Hematopoietic multipotent progenitor cell treated with erythropoietin and hydrocortisone succinate and interleukin-3 and kit ligand, for 6 days (in vitro differentiated cells): ENCODE measurements around the gene UCP3.

Source experiments
- DNase-seq: peaks from one replicate; pipeline ENCODE4 v3.0.0-alpha.2; 2015

The UCP3 gene

GRCh38 chr11:73976451-73977151 lies 32.3 kb downstream of the UCP3 start:
- DNase-seq: no peak

- DNase-seq: no peak
Observed at GRCh38 chr11:73975479-73975757, 33.5 kb downstream of the UCP3 start.

DNA sequence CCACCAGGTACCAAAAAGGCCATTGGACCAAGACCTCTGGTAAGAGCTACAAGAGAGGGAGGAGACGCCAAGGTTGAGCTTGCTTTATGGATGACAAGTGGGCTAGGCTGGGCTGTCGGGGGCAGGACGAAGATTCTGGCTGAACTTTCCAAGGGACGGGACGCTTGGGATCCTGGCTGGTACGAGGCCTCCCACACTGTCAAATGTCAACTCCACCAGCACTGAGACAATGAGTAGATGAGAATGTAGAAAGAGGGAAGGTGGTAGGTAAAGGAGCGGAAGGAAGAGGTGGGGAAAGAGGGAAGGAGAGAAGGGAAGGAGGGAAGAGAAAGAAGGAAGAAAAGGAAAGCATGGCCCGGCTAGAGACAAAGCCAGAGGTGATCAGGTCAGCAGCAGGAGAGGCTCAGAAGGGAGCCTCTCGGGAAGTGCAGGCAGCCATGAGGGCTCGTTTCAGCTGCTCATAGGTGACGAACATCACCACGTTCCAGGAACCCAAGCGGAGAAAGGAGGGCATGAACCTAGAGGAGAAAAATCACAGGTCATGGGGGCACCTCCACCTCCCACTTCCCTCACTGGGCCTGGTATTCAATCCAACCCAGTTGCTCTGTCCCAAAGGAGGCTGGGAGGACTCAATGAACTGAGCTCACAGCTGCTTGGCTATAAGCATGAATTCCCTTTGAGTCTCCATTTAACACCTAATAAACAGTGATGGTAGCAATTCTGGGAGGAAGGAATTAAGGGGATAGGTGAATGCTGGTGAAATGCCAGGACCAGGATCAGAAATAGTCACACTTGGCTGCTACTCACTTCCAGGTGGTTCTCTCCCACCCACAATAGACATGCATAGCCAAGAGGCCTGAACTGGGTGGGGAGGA lies 34.0 kb downstream of the UCP3 start:
- no peak for DNase-seq

DNA sequence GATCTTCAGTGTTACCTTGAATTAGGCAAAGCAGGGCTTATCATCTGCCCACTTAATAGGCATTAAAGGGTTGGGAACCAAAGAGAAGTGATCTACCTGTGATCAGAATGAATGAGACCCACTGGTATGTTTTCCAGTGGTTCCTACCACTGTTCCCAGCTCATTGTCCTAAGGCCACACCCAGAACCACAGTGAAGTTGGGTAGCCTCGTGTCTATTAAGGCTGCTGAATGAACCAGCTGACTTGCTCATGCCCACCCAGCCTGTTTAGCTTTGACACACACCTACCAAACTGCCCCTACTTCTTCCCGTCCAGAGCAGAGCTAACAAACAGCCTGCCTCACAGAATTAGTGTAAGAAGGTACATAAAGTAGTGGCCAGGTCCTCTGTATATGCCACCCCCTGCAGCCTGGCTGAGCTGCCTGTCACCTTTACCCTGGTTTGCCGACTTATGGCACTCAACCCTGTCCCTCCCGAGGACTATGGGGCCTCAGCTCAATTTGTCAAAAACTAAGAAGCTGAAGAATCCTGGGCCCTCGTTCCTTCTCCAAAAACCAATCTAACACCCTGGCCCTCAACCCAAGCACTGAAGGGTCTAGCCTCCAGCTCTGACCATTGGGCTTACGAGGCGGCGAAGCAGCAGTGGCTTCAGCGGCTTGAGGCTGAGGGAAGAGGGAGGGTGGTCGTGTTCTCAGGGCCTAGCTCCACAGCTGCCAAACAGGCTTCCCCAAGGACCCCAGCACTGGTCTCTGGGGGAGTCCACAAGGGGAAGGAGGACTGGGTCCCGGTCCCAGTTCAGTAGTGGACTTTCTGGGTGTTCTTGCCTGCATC lies 36.0 kb downstream of the UCP3 start:
- peak; percentile 44 for DNase-seq

- DNase-seq: no peak
Observed at GRCh38 chr11:73972187-73972586, 36.7 kb downstream of the UCP3 start.

- peak; percentile 50 for DNase-seq
Observed at GRCh38 chr11:73971175-73971719, 37.6 kb downstream of the UCP3 start.

GRCh38 chr11:73969991-73970800 lies 38.7 kb downstream of the UCP3 start:
- DNase-seq: peak; percentile 89

DNA sequence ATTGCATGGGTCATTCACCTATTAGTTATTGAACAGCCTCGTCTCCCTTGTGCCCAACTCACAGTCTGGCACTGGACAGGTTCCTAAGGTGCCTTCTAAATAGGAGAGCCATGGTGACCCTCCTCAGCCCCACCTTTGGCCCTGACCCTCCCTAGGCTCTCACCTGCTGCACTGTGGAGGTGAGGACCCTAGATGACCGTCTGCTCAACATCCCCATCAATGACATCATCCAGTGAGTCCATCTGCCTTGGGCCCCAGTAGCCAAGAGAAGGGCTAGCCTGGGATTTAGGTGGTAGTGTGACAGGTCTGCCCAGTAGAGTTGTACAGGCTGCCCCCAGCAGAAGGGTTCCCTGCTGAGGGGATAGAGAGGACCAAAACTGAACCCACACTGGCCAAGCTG lies 39.8 kb downstream of the UCP3 start:
- no peak for DNase-seq

DNA sequence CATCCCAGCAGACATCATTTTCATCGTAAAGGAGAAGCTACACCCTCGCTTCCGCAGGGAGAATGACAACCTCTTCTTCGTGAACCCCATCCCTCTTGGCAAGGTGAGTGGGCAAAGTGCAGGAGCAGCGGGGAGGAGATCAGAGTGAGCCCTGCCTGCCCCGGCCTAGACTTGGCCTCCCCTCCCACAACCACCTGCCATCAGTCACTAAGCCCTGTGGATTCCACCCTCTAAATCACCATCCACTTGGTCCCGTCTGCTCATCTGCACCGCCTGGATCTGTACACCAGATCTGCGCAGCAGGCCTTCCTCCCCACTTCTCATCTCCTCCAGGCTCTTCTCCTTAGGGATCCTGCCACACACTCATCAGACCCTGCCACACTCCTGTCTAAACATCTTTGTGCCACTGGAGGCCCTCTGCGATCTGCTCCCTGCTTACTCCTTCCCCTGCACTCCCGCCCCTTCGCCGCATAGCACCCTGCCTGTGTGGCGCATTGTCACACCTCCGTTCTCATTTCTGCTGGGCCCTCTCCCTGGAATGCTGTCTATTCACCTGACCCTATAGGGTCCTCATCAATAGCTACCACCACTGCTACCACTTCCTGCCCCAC lies 40.4 kb downstream of the UCP3 start:
- no peak for DNase-seq

GRCh38 chr11:73965764-73966121 lies 43.1 kb downstream of the UCP3 start:
- DNase-seq: no peak

GRCh38 chr11:73965076-73965763 lies 43.7 kb downstream of the UCP3 start:
- no peak for DNase-seq

DNA sequence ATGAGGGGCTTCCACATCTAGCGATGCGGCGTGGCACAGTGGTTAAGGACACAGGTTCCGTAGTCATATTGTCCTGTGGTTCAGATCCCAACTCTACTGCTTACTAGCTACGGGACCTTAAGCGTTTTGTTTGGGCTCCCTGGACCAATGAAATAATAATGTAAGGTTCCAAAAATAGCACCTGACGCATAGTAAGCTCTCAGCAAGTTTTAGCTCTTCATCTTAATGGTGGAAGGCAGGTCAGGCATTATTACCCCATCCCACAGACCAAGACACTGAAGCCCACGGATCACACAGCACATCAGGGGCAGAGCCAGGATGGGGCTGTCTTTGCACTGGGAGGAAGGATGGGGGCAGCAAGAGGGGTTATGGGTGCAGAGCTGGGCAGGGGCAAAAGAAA lies 45.0 kb downstream of the UCP3 start:
- no peak for DNase-seq

GRCh38 chr11:73962101-73962705 lies 46.7 kb downstream of the UCP3 start:
- DNase-seq: no peak

DNA sequence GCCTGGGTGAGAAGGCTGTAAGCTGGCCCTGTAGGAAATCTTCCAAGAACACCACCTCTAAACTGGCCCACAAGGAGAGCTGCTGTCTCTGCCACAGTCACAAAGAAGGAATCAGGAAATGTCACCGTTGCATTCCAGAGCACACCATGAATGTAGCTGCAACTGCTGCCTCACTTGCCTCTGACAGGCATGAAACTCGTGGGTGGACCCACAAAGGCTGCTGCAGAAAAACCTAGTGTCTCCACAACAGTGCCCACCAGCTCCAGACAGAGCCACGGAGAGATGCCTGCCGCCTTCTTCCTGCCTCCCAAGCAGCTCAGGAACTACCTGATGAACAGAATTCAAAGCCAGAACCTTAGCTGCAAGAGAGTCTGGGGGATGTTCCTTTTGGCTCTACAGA lies 47.6 kb downstream of the UCP3 start:
- no peak for DNase-seq

GRCh38 chr11:73958521-73959141 lies 50.3 kb downstream of the UCP3 start:
- DNase-seq: no peak

DNA sequence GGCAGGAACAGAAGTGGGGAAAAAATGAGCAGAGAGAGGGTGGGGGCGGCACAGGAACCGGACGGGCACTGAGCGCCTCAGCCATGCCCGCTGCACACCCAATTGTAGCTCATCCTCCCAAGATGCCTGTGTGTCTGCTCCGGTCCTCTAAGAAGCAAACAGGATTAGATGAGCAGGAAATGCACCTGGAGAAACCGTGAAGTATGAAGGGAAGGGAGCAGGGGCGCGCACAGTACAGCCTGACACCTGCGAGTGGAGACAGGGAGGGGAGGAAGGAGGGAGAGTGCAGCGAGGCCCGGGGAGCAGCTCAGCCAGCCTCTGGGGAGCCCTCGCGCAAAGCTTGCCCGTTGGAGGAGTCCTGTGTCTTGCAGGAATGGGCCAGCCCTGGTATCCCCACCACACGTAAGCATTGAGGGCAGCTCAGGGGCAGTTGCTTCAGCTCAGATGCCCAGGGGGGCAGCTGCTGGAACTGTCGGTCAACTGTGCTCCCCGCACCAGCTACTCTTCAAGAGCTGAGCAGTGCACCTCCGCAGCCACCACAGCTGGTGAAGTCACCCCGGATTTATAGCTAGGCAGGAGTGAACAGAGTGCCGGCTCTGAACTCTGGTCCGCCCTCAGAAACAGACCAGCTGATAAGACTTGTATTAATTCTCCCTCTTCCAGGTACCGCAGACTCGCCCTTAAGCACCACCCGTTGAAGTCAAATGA lies 51.1 kb downstream of the UCP3 start:
- no peak for DNase-seq

DNA sequence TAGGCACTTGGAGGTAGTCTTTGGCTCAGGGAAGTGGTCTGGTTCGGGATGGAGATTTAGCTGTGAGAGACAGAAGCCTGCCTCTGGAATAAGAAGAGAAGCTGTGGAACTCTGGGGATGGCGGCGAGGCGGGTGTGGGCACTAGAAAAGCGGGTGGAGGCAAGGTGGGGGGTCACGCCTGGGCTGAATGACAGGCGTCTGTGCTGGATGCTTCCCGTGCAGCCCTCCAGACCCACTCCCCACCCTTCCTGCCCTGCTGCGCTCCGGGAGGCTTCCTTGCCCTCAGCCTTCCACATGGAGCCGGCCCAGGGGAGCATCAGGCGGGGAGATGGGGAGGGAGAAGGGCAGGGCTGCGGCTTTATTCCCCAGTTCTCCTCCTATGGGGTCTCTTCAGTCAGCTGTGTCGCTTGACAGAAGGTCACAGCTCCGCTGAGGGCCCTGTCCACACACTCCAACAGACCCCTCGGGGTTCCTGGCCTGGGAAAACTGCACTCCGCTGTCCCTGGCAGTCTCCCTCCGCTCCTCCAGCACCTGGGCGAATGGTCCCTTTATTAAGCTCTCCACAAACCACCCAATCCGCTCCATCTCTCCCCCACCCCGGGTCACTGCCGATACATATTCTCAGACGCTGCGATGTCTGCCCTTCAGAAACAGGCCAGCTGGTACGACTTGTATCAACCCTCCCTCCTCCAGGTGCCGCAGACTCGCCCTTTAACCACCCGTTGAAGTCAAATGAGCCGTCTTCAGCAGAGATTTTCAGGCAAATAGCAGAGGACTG lies 51.8 kb downstream of the UCP3 start:
- DNase-seq: no peak

DNA sequence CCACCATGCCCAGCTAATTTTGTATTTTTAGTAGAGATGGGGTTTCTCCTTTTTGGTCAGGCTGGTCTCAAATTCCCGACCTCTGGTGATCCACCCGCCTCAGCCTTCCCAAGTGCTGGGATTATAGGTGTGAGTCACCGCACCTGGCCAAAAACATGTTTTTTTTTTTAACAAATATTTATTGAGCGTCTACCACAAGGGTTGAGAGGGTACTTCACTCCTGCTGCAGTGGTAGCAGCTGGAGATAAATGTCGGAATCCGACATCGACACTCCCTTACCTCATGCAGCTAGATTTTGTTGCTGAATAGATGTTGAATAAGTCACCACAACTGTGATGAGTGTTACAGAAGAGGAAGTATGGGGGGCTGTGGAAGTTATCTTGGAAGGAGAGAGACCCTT lies 57.1 kb downstream of the UCP3 start:
- no peak for DNase-seq
